HEK293T (cell line): ENCODE data around the gene R3HDML.

ENCODE experiments used
- BHLHE40 ChIP-seq: fragments of 450-650 bp; IDR thresholded peaks from 2 replicates; pipeline ENCODE4 v1.6.1; 2016; ENCODE audit warnings: mild to moderate bottlenecking, moderate library complexity, borderline replicate concordance
- ELF4 ChIP-seq: fragments of 450-650 bp; IDR thresholded peaks from 2 replicates; pipeline ENCODE4 v1.6.1; 2017; ENCODE audit warnings: antibody characterized with exemption
- FOXM1 ChIP-seq: fragments of 450-650 bp; IDR thresholded peaks from 2 replicates; pipeline ENCODE4 v1.6.1; 2017; ENCODE audit warnings: mild to moderate bottlenecking, borderline replicate concordance
- HDGF ChIP-seq: fragments of 450-650 bp; IDR thresholded peaks from 2 replicates; pipeline ENCODE4 v1.6.1; 2017; ENCODE audit warnings: antibody characterized with exemption, borderline replicate concordance
- L3MBTL2 ChIP-seq: fragments of 450-650 bp; conservative IDR thresholded peaks from 2 replicates; pipeline ENCODE4 v1.6.1; 2016; ENCODE audit warnings: mild to moderate bottlenecking
- LEF1 ChIP-seq: fragments of 450-650 bp; IDR thresholded peaks from 2 replicates; pipeline ENCODE4 v1.6.1; 2017; ENCODE audit warnings: mild to moderate bottlenecking, borderline replicate concordance
- NFRKB ChIP-seq: fragments of 450-650 bp; IDR thresholded peaks from 2 replicates; pipeline ENCODE4 v1.6.1; 2016; ENCODE audit warnings: mild to moderate bottlenecking, moderate library complexity
- SP1 ChIP-seq: fragments of 450-650 bp; IDR thresholded peaks from 2 replicates; pipeline ENCODE4 v1.6.1; 2017
- SUZ12 ChIP-seq: fragments of 450-650 bp; IDR thresholded peaks from 2 replicates; pipeline ENCODE4 v1.6.1; 2016; ENCODE audit warnings: mild to moderate bottlenecking
- ZNF384 ChIP-seq: fragments of 450-650 bp; IDR thresholded peaks from 2 replicates; pipeline ENCODE4 v1.6.1; 2016

- no peak for TF ChIP-seq HDGF
- no peak for TF ChIP-seq SUZ12
- TF ChIP-seq LEF1: no peak
- no peak for TF ChIP-seq BHLHE40
- TF ChIP-seq NFRKB: no peak
- no peak for TF ChIP-seq ZNF384
- no peak for TF ChIP-seq FOXM1
- no peak for TF ChIP-seq ELF4
- no peak for TF ChIP-seq SP1
- TF ChIP-seq L3MBTL2: no peak
These were observed 11.4 kb downstream of the R3HDML start for GRCh38 chr20:44348168-44348659.
